NCI-H526 (cell line): ENCODE data around the gene ZNF366.

ENCODE experiments used
- DNase-seq, 2 experiments: peaks; one replicate each; lab custom pipeline; 2025; lab: John Stamatoyannopoulos, UW

Gene ZNF366

GRCh38 chr5:72489536-72489935 lies 17.7 kb downstream of the ZNF366 start:
- DNase-seq: no peak

- DNase-seq: no peak
These were observed 18.5 kb downstream of the ZNF366 start for GRCh38 chr5:72488756-72489155.

DNA sequence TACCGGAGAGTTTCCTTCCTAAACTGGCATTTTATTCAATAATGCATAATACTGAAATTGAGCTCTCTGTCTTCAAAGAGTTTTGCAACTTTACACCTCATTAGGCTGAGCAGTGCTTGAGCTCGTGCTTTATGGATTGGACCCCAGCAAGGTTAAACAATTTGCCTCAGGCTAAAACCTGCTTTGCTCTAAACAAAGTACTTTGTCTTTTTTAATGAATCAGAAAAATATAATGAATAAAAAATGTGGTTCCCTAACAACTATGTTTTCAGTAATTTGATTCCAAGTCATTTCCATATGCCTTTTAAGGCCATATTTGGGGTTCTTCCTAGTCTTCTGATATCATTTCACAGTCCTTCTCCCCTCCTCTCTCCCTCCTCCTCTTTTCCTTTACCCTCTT lies 20.0 kb downstream of the ZNF366 start:
- no peak for DNase-seq

- DNase-seq: no peak
These were observed 20.8 kb downstream of the ZNF366 start for GRCh38 chr5:72486371-72486770.

DNA sequence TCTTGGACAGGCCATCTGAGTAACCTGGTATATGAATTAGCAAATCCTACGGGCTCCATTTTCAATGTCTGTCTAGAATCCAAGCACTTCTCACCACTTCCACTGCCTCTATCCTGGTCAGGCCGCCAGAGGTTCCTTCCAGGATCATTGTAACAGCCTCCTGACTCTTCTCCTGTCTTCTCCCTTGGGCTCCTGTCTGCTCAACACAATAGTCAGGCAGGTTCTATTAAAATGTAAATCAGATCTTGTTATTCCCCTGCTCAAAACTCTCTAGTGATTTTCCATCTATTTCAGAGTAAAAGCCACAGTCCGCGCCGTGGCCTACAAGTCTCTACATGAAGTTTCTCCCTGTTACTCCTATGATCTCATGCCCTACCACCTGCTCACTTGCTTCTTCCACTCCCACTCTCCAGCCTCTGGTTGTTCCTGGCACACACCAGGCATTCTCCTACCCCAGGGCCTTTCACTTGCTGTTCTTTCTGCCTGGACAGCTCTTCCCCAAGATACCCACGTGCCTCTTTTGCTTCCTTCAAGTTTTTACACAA lies 21.7 kb downstream of the ZNF366 start:
- no peak for DNase-seq

DNA sequence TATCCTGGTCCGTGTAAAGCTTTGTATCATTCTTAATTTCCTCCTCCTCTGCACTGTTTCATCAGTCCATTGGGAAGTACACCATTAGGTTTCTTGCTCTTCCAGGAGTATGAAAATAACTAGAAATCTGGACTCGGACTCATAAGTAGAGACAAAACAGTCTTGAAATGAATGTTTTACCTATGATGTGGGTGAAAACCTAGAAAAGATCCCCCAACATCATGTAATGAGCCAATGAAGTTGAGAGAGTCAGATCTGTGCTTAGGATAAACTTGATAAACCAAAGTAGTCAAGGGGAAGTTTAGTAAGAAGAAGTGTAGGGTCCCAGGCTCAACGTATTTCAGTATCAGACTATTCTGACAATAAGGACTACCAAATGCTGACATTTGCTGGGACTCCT lies 25.2 kb downstream of the ZNF366 start:
- no peak for DNase-seq

DNA sequence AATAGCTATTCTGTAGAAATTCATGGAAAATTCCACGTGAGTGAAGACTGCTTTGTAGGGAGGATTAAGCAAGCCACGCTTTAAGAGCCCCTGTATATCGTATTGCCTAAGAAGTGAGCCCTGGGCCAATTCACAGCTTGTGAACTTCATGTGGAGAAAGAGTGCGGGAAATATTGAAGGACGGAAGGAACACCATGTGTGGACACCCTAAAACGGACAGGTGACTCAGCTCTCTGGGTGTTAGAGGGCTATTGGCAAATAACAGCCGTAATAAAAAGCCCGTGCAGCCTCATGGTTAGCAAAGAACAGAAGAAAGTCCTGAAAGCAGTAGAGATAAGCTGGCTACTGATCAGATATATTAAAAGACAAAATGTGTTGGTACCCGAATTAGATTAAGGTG lies 26.4 kb downstream of the ZNF366 start:
- no peak for DNase-seq

DNA sequence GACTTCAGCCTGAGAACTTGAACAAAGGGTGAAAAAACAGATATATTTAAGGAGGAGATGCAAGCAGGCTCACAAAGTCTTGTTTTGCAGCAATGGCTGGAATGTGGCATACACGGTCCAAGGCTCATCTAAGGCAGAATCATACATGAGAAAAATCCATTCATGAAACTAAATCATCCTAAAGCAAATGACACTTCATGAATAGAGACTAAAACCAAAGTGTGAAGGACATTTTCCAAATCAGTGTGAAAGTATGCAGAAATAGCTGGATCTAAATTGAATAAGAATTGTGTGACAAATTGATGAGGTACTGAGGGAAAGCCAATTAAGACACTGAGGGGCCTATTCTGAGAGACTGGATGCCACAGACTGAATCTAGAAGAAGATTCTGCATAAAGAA lies 27.3 kb downstream of the ZNF366 start:
- no peak for DNase-seq

- no peak for DNase-seq
These were observed 28.5 kb downstream of the ZNF366 start for GRCh38 chr5:72478684-72479083.

DNA sequence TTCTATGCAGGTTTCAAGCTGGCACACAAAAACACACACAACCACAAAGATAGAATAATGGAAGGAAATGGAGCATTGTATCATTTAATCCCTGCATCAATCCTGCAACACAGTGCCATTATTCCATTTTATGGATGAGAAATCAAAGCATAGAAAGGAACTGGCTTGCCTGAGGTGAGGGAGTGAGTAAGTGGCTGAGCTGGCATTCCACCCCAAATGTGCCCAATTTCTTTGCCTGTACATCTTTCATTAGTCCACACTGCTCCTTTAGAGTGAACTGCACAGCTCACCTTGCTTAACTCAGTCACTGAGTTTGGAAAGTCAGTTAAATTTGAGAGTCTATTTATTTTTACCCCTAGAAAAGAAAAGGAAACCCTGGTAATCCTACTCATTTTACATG lies 28.9 kb downstream of the ZNF366 start:
- no peak for DNase-seq

DNA sequence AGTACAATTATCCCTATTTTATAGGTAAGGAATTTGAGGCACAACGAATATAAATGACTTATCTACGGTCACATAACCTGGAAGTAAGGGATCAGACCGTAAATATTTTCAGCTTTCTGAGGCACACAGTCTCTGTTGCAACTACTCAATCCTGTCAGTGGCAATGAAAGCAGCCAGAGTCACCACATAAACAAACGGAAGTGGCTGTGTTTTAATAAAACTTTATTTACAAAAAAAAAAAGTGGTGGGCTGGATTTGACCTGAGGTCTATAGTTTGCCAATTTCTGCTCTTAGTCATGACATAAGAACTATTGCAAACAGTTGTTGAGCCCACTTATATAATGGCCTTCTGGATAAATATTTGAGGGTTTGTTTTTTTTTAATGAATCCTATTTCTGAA lies 29.6 kb downstream of the ZNF366 start:
- no peak for DNase-seq

- no peak for DNase-seq
These were observed 30.0 kb downstream of the ZNF366 start for GRCh38 chr5:72477176-72477575.

DNA sequence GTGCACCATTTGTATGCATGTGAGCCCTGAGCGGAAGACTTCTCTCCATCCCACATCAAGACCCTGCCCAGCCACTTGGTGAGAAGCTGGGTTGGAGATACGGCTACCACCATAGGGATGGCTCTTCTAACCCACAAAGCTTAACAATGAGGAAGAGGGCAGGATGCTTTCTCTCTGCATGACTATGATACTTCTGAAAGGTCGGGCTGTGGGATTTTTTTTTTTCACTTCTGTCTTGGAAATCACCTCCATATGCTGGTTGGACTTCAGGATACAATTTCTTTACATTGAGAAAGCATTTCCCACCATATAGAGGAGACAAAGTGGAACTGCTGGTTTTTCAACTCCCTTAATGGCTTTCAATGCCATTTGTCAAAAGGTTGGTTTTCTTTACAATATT lies 30.5 kb downstream of the ZNF366 start:
- no peak for DNase-seq

- no peak for DNase-seq
These were observed 30.9 kb downstream of the ZNF366 start for GRCh38 chr5:72476275-72476674.

GRCh38 chr5:72474516-72474915 lies 32.7 kb downstream of the ZNF366 start:
- no peak for DNase-seq

DNA sequence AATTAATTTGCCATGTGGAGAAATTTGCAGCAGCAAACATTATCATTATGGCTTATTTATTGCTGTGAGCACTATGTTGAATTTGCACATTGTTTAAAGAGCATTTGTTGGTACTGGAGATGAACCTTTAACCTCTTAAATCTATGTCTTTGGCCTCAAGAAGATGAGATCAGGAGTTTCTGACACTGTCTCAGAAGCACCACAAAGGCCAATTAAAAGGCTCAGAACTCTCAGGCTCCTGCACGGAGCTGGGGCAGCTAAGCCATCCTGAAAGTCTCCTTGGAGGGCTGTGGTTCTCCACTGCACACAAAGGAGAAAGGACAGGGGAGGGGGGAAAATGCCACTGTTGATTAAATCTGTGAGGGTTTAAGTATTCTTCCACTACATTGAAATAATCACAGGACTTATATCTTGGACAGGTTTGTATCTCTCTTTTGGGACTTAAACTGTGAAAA lies 33.1 kb downstream of the ZNF366 start:
- no peak for DNase-seq

GRCh38 chr5:72472666-72473422 lies 34.4 kb downstream of the ZNF366 start:
- no peak for DNase-seq

- no peak for DNase-seq
These were observed 35.2 kb downstream of the ZNF366 start for GRCh38 chr5:72472031-72472430.

- DNase-seq: no peak
These were observed 36.4 kb downstream of the ZNF366 start for GRCh38 chr5:72470826-72471225.

GRCh38 chr5:72468606-72469005 lies 38.6 kb downstream of the ZNF366 start:
- DNase-seq: no peak

GRCh38 chr5:72468024-72468423 lies 39.2 kb downstream of the ZNF366 start:
- DNase-seq: no peak

- no peak for DNase-seq
These were observed 39.7 kb downstream of the ZNF366 start for GRCh38 chr5:72467461-72467860.

- DNase-seq: no peak
These were observed 41.3 kb downstream of the ZNF366 start for GRCh38 chr5:72465601-72466563.
